ENCODE results near the gene TMEM267. TPM values are rescaled to one million over a fixed set of nuclear protein-coding genes. Genes with fewer than 3 reads are reported as not detected.

The TMEM267 gene
- total RNA-seq, 1 experiment from 2014 or later: 59.3 TPM

- no peak for DNase-seq (ENCODE audit: extremely low read depth, low read depth)
These were observed 72.2 kb downstream of the TMEM267 start for GRCh38 chr5:43411495-43411894.

- no peak for DNase-seq (ENCODE audit: extremely low read depth, low read depth)
These were observed 73.3 kb downstream of the TMEM267 start for GRCh38 chr5:43410414-43410813.

- no peak for DNase-seq (ENCODE audit: extremely low read depth, low read depth)
These were observed 73.8 kb downstream of the TMEM267 start for GRCh38 chr5:43409809-43410271.

GRCh38 chr5:43402524-43403066 is 81.1 kb downstream of the TMEM267 start:
- DNase-seq (ENCODE audit: extremely low read depth, low read depth): peak; percentile 16

- peak; percentile 34 for DNase-seq (ENCODE audit: extremely low read depth, low read depth)
These were observed 81.8 kb downstream of the TMEM267 start for GRCh38 chr5:43401827-43402226.

- DNase-seq (ENCODE audit: extremely low read depth, low read depth): no peak
These were observed 83.6 kb downstream of the TMEM267 start for GRCh38 chr5:43400082-43400481.

GRCh38 chr5:43396762-43397304 is 86.8 kb downstream of the TMEM267 start:
- no peak for DNase-seq (ENCODE audit: extremely low read depth, low read depth)

Other genes with a start within 250 kb of the TMEM267 start
- gene HMGCS1, start 170.5 kb downstream of the TMEM267 start, total RNA-seq (2014; rRNA removed; shearing (Covaris generic)): 11.2 and 14.2 TPM in 2 replicates
- gene CCL28, start 71.5 kb downstream of the TMEM267 start, total RNA-seq (2014; rRNA removed; shearing (Covaris generic)): 0.22 TPM in 1 of 2 replicates, not detected in the other
- gene C5orf34, start 31.3 kb upstream of the TMEM267 start, total RNA-seq (2014; rRNA removed; shearing (Covaris generic)): 11.5 and 13.1 TPM in 2 replicates
- gene PAIP1, start 73.2 kb upstream of the TMEM267 start, total RNA-seq (2014; rRNA removed; shearing (Covaris generic)): 170 and 180 TPM in 2 replicates
- 30.9 and 35.9 TPM in 2 replicates for gene NNT, start 119.3 kb upstream of the TMEM267 start, total RNA-seq (2014; rRNA removed; shearing (Covaris generic))

Data from NCI-H460 (cell line).